WTC11 (cell line): ENCODE data around the gene SIGLEC12. TPM values are rescaled to one million over a fixed set of nuclear protein-coding genes. Genes with fewer than 3 reads are reported as not detected.

Experiments used
- ATAC-seq: fragments of 200-7000 bp; cut with Tn5 transposase; 2 replicates; pipeline ENCODE4 v1.10.0; 2021; ENCODE audit warnings: mild to moderate bottlenecking, moderate library complexity
- CTCF ChIA-PET: fragments of 300-600 bp; sonication (Branson Sonifier 250); formaldehyde crosslinking; loops from one replicate; lab custom pipeline; 2021; ENCODE audit warnings: antibody characterized with exemption; lab: Charles Lee
- POLR2A ChIA-PET: fragments of 350-600 bp; sonication (Branson Sonifier 250); formaldehyde crosslinking; loops from one replicate; lab custom pipeline; 2021; ENCODE audit warnings: antibody characterized with exemption; lab: Charles Lee
- DNase-seq: peaks from one replicate; pipeline ENCODE4 v3.0.0; 2021; ENCODE audit warnings: low spot score
- H3K27ac Mint-ChIP-seq: 2 replicates; pipeline ENCODE4 v1.8.0; 2021; ENCODE audit warnings: mixed read lengths
- H3K27me3 Mint-ChIP-seq: 2 replicates; pipeline ENCODE4 v1.8.0; 2021; ENCODE audit warnings: low read depth, mild to moderate bottlenecking, moderate library complexity, mixed read lengths
- H3K36me3 Mint-ChIP-seq: 2 replicates; pipeline ENCODE4 v1.8.0; 2021; ENCODE audit warnings: mixed read lengths
- H3K4me1 Mint-ChIP-seq: 2 replicates; pipeline ENCODE4 v1.8.0; 2022; ENCODE audit warnings: mixed read lengths
- H3K4me3 Mint-ChIP-seq: 2 replicates; pipeline ENCODE4 v1.8.0; 2021; ENCODE audit warnings: mild to moderate bottlenecking, moderate library complexity, mixed read lengths
- H3K9me3 Mint-ChIP-seq: 2 replicates; pipeline ENCODE4 v1.8.0; 2021; ENCODE audit warnings: mixed read lengths
- CBFB ChIP-seq: sonication (generic); formaldehyde crosslinking; IDR thresholded peaks from 2 replicates; pipeline ENCODE4 v1.8.1; 2022; ENCODE audit warnings: mild to moderate bottlenecking, low read depth, missing genetic modification reagents
- GTF2I ChIP-seq: fragments of 250-450 bp; sonication (Bioruptor Pico); conservative IDR thresholded peaks from 2 replicates; pipeline ENCODE4 v1.4.0; 2021; ENCODE audit warnings: mild to moderate bottlenecking
- JUN ChIP-seq: sonication (generic); formaldehyde crosslinking; IDR thresholded peaks from 2 replicates; pipeline ENCODE4 v1.8.0; 2023; ENCODE audit warnings: mild to moderate bottlenecking, missing genetic modification reagents
- NR1H2 ChIP-seq: sonication (generic); formaldehyde crosslinking; IDR thresholded peaks from 2 replicates; pipeline ENCODE4 v1.9.0; 2021; ENCODE audit warnings: mild to moderate bottlenecking, moderate library complexity, missing genetic modification reagents
- SMAD3 ChIP-seq: sonication (generic); formaldehyde crosslinking; IDR thresholded peaks from 2 replicates; pipeline ENCODE4 v1.8.0; 2022; ENCODE audit warnings: missing genetic modification reagents, mild to moderate bottlenecking, borderline replicate concordance
- TEAD4 ChIP-seq: sonication (generic); formaldehyde crosslinking; IDR thresholded peaks from 2 replicates; pipeline ENCODE4 v1.8.0; 2022; ENCODE audit warnings: mild to moderate bottlenecking, missing genetic modification reagents
- ZNF219 ChIP-seq: sonication (generic); formaldehyde crosslinking; IDR thresholded peaks from 2 replicates; pipeline ENCODE4 v1.8.0; 2023; ENCODE audit warnings: missing genetic modification reagents, mild to moderate bottlenecking, borderline replicate concordance
- ZNF263 ChIP-seq: sonication (generic); formaldehyde crosslinking; IDR thresholded peaks from 2 replicates; pipeline ENCODE4 v1.8.1; 2022; ENCODE audit warnings: low read depth, mild to moderate bottlenecking, moderate library complexity, missing genetic modification reagents
- ZNF416 ChIP-seq: fragments of 250-450 bp; sonication (Bioruptor Pico); IDR thresholded peaks from 2 replicates; pipeline ENCODE4 v1.9.0; 2021; ENCODE audit warnings: mild to moderate bottlenecking, inconsistent platforms
- ZNF423 ChIP-seq: fragments of 250-450 bp; sonication (Bioruptor Pico); IDR thresholded peaks from 2 replicates; pipeline ENCODE4 v2.1.2; 2022; ENCODE audit warnings: mild to moderate bottlenecking, moderate library complexity
- total RNA-seq: library from RNA; stranded (reverse); gene quantifications from 3 replicates; pipeline ENCODE4 v1.2.3, GENCODE V29; 2021
- TF ChIP-seq, protein P1 (sequence below): sonication (generic); formaldehyde crosslinking; IDR thresholded peaks from 2 replicates; pipeline ENCODE4 v1.8.0; 2023; ENCODE audit warnings: mild to moderate bottlenecking, missing genetic modification reagents
- TF ChIP-seq, protein P2 (sequence below): fragments of 250-450 bp; sonication (Bioruptor Pico); IDR thresholded peaks from 2 replicates; pipeline ENCODE4 v2.1.2; 2022; ENCODE audit warnings: mild to moderate bottlenecking, moderate library complexity
- TF ChIP-seq, protein P3 (sequence below): fragments of 250-450 bp; sonication (Bioruptor Pico); IDR thresholded peaks from 2 replicates; pipeline ENCODE4 v1.9.0; 2021; ENCODE audit warnings: mild to moderate bottlenecking, borderline replicate concordance
- TF ChIP-seq, protein P4 (sequence below): sonication (generic); formaldehyde crosslinking; IDR thresholded peaks from 2 replicates; pipeline ENCODE4 v1.8.1; 2022; ENCODE audit warnings: low read depth, missing genetic modification reagents, borderline replicate concordance
- TF ChIP-seq, protein P5 (sequence below): sonication (generic); formaldehyde crosslinking; conservative IDR thresholded peaks from 2 replicates; pipeline ENCODE4 v1.8.1; 2023; ENCODE audit warnings: mild to moderate bottlenecking, low read depth, missing genetic modification reagents, moderate library complexity

SIGLEC12 gene
- total RNA-seq, 1 experiment from 2014 or later, result not detected

DNA sequence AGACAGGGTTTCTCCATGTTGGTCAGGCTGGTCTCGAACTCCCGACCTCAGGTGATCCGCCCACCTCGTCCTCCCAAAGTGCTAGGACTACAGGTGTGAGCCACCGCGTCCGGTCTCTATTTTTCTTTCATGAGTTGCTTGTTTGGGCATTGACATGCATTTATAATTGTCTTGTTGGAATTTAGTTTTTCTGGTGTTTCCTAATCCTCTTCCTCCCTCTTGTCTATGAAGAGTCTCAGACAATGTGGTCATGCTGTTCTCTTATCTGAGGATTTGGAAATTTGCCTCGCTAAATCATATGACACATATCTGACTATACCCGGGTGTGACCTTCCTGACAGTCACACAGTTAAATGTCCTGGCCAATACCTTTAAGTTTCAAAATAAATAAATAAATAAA is 30.6 kb downstream of the SIGLEC12 start:
- POLR2A ChIA-PET, result no interaction called here
- DNase-seq (no peak), ATAC-seq (no peak)
- TF ChIP-seq CBFB (CRISPR knock-in tag) (no peak), JUN (no peak), GTF2I (CRISPR knock-in tag) (no peak), ZNF219 (CRISPR knock-in tag) (no peak), ZNF423 (CRISPR knock-in tag) (no peak), ZNF263 (no peak), TEAD4 (CRISPR knock-in tag) (no peak), ZNF416 (no peak)
- TF ChIP-seq, protein P1, sequence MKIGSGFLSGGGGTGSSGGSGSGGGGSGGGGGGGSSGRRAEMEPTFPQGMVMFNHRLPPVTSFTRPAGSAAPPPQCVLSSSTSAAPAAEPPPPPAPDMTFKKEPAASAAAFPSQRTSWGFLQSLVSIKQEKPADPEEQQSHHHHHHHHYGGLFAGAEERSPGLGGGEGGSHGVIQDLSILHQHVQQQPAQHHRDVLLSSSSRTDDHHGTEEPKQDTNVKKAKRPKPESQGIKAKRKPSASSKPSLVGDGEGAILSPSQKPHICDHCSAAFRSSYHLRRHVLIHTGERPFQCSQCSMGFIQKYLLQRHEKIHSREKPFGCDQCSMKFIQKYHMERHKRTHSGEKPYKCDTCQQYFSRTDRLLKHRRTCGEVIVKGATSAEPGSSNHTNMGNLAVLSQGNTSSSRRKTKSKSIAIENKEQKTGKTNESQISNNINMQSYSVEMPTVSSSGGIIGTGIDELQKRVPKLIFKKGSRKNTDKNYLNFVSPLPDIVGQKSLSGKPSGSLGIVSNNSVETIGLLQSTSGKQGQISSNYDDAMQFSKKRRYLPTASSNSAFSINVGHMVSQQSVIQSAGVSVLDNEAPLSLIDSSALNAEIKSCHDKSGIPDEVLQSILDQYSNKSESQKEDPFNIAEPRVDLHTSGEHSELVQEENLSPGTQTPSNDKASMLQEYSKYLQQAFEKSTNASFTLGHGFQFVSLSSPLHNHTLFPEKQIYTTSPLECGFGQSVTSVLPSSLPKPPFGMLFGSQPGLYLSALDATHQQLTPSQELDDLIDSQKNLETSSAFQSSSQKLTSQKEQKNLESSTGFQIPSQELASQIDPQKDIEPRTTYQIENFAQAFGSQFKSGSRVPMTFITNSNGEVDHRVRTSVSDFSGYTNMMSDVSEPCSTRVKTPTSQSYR, result no peak
- TF ChIP-seq, protein P2, sequence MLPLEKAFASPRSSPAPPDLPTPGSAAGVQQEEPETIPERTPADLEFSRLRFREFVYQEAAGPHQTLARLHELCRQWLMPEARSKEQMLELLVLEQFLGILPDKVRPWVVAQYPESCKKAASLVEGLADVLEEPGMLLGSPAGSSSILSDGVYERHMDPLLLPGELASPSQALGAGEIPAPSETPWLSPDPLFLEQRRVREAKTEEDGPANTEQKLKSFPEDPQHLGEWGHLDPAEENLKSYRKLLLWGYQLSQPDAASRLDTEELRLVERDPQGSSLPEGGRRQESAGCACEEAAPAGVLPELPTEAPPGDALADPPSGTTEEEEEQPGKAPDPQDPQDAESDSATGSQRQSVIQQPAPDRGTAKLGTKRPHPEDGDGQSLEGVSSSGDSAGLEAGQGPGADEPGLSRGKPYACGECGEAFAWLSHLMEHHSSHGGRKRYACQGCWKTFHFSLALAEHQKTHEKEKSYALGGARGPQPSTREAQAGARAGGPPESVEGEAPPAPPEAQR, result no peak
- TF ChIP-seq, protein P3, sequence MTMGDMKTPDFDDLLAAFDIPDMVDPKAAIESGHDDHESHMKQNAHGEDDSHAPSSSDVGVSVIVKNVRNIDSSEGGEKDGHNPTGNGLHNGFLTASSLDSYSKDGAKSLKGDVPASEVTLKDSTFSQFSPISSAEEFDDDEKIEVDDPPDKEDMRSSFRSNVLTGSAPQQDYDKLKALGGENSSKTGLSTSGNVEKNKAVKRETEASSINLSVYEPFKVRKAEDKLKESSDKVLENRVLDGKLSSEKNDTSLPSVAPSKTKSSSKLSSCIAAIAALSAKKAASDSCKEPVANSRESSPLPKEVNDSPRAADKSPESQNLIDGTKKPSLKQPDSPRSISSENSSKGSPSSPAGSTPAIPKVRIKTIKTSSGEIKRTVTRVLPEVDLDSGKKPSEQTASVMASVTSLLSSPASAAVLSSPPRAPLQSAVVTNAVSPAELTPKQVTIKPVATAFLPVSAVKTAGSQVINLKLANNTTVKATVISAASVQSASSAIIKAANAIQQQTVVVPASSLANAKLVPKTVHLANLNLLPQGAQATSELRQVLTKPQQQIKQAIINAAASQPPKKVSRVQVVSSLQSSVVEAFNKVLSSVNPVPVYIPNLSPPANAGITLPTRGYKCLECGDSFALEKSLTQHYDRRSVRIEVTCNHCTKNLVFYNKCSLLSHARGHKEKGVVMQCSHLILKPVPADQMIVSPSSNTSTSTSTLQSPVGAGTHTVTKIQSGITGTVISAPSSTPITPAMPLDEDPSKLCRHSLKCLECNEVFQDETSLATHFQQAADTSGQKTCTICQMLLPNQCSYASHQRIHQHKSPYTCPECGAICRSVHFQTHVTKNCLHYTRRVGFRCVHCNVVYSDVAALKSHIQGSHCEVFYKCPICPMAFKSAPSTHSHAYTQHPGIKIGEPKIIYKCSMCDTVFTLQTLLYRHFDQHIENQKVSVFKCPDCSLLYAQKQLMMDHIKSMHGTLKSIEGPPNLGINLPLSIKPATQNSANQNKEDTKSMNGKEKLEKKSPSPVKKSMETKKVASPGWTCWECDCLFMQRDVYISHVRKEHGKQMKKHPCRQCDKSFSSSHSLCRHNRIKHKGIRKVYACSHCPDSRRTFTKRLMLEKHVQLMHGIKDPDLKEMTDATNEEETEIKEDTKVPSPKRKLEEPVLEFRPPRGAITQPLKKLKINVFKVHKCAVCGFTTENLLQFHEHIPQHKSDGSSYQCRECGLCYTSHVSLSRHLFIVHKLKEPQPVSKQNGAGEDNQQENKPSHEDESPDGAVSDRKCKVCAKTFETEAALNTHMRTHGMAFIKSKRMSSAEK, result no peak
- CTCF ChIA-PET, result interaction anchor here (5.1 to 7.5 kb wide), 2 partner anchors 187 to 190 kb away, joined by 49 to 65 read pairs; no protein-coding TSS in a partner anchor
- Mint-ChIP-seq H3K4me1 (no peaks in the 10 kb centered on the region), H3K36me3 (no peaks in the 10 kb centered on the region), H3K4me3 (no peak overlapping the region), H3K9me3 (peaks cover under 1% of the 10 kb centered on the region), H3K27me3 (peaks cover 44% of the 10 kb centered on the region), H3K27ac (no peak overlapping the region)

DNA sequence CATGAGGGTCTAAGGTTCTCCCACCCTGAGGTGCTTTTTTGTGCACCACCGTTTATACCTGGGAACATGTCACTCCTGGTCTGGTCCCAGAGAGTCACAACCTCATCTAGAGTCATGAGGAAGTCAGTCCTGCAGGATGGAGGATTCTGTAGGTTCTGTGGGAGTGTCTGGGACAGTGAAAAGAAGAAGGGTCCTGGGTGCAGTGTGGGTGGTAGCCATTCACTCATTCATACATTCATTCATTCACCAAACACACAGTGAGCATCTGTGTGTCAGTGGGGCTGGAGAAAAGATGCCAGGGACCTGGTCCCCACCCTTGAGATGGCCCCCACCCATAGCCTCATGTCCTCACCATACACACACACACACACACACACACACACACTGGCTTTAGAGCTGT is 32.0 kb downstream of the SIGLEC12 start:
- DNase-seq (no peak), ATAC-seq (no peak)
- POLR2A ChIA-PET, result no interaction called here
- TF ChIP-seq, protein P4, sequence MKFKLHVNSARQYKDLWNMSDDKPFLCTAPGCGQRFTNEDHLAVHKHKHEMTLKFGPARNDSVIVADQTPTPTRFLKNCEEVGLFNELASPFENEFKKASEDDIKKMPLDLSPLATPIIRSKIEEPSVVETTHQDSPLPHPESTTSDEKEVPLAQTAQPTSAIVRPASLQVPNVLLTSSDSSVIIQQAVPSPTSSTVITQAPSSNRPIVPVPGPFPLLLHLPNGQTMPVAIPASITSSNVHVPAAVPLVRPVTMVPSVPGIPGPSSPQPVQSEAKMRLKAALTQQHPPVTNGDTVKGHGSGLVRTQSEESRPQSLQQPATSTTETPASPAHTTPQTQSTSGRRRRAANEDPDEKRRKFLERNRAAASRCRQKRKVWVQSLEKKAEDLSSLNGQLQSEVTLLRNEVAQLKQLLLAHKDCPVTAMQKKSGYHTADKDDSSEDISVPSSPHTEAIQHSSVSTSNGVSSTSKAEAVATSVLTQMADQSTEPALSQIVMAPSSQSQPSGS (CRISPR knock-in tag), result no peak
- TF ChIP-seq, protein P5, sequence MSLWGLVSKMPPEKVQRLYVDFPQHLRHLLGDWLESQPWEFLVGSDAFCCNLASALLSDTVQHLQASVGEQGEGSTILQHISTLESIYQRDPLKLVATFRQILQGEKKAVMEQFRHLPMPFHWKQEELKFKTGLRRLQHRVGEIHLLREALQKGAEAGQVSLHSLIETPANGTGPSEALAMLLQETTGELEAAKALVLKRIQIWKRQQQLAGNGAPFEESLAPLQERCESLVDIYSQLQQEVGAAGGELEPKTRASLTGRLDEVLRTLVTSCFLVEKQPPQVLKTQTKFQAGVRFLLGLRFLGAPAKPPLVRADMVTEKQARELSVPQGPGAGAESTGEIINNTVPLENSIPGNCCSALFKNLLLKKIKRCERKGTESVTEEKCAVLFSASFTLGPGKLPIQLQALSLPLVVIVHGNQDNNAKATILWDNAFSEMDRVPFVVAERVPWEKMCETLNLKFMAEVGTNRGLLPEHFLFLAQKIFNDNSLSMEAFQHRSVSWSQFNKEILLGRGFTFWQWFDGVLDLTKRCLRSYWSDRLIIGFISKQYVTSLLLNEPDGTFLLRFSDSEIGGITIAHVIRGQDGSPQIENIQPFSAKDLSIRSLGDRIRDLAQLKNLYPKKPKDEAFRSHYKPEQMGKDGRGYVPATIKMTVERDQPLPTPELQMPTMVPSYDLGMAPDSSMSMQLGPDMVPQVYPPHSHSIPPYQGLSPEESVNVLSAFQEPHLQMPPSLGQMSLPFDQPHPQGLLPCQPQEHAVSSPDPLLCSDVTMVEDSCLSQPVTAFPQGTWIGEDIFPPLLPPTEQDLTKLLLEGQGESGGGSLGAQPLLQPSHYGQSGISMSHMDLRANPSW (CRISPR knock-in tag), result no peak
- TF ChIP-seq SMAD3 (no peak), NR1H2 (CRISPR knock-in tag) (no peak)
- H3K36me3 Mint-ChIP-seq, result no peaks in the 10 kb centered on the region
- CTCF ChIA-PET, result interaction anchor here (0.6 to 7.5 kb wide), 4 partner anchors 32 to 188 kb away, joined by 3 to 65 read pairs (median 4); no protein-coding TSS in a partner anchor
- no peak overlapping the region for H3K4me3 Mint-ChIP-seq
- peaks cover 56% of the 10 kb centered on the region for H3K27me3 Mint-ChIP-seq
- H3K27ac Mint-ChIP-seq, result no peak overlapping the region
- H3K4me1 Mint-ChIP-seq, result no peaks in the 10 kb centered on the region
- no peaks in the 10 kb centered on the region for H3K9me3 Mint-ChIP-seq
